Neural progenitor cell (in vitro differentiated cells): Measurements from ENCODE around the gene GDPD5.

Experiments used
- CTCF ChIP-seq: fragments of 200-600 bp; sonication (generic); IDR thresholded peaks from 2 replicates; pipeline ENCODE4 v1.5.1; 2017; ENCODE audit warnings: antibody characterized with exemption, mild to moderate bottlenecking
- EZH2 ChIP-seq: fragments of 200-600 bp; sonication (generic); IDR thresholded peaks from 2 replicates; pipeline ENCODE4 v1.6.1; 2017; ENCODE audit warnings: antibody characterized with exemption, mild to moderate bottlenecking, moderate library complexity

GRCh38 chr11:75532200-75533048 is 6.7 kb upstream of the GDPD5 start:
- TF ChIP-seq CTCF (peak; percentile 97), EZH2 (no peak)
